ENCODE results near the gene PAX8. TPM values are rescaled to one million over a fixed set of nuclear protein-coding genes. Genes with fewer than 3 reads are reported as not detected.

Gene PAX8
- polyA plus RNA-seq, 1 experiment, result 1.6 TPM

- DNase-seq (ENCODE audit: low read depth), result no peak
- ChIA-PET POLR2A (interaction anchor here (1.1 kb wide), 1 partner anchor 10 kb away, joined by 3 read pairs; no protein-coding TSS in a partner anchor), CTCF (interaction anchor here (1.1 to 6.2 kb wide), 5 partner anchors 11 to 145 kb away, joined by 3 to 95 read pairs (median 9); no protein-coding TSS in a partner anchor)
- no peak for TF ChIP-seq CTCF (IDR thresholded peaks at IDR 0.05; ENCODE audit: insufficient read depth, low read depth, low read length)
- Histone ChIP-seq H3K27me3 (ENCODE audit: control insufficient read depth, insufficient read depth, low read length) (no peaks in the 10 kb centered on the region), H3K36me3 (ENCODE audit: control insufficient read depth, insufficient read depth, low read length) (no peaks in the 10 kb centered on the region), H3K4me3 (ENCODE audit: low read depth, low read length) (no peak overlapping the region)
These were observed 33.4 kb downstream of the PAX8 start for GRCh38 chr2:113245276-113245711.

- CTCF ChIA-PET, result interaction anchor here (0.8 to 11.2 kb wide), 2 partner anchors 40 to 129 kb away, joined by 6 to 119 read pairs; no protein-coding TSS in a partner anchor
- no peaks in the 10 kb centered on the region; the same call in 1 of the 2 replicates for H3K36me3 ChIP-seq (ENCODE audit: control insufficient read depth, insufficient read depth, low read length)
- TF ChIP-seq CTCF (IDR thresholded peaks at IDR 0.05; ENCODE audit: insufficient read depth, low read depth, low read length), result no peak
- H3K27me3 ChIP-seq (ENCODE audit: control insufficient read depth, insufficient read depth, low read length), result no peaks in the 10 kb centered on the region
- no peak overlapping the region for H3K4me3 ChIP-seq (ENCODE audit: low read depth, low read length)
- no peak for DNase-seq (ENCODE audit: low read depth)
- POLR2A ChIA-PET, result no interaction called here
These were observed 36.4 kb downstream of the PAX8 start for GRCh38 chr2:113242327-113242726.

- POLR2A ChIA-PET, result interaction anchor here (1.4 kb wide), 1 partner anchor 30 kb away, joined by 5 read pairs; no protein-coding TSS in a partner anchor
- TF ChIP-seq CTCF (IDR thresholded peaks at IDR 0.05; ENCODE audit: insufficient read depth, low read depth, low read length), result no peak
- no peaks in the 10 kb centered on the region; the same call in 1 of the 2 replicates for H3K36me3 ChIP-seq (ENCODE audit: control insufficient read depth, insufficient read depth, low read length)
- H3K4me3 ChIP-seq (ENCODE audit: low read depth, low read length), result no peak overlapping the region
- no peaks in the 10 kb centered on the region for H3K27me3 ChIP-seq (ENCODE audit: control insufficient read depth, insufficient read depth, low read length)
- CTCF ChIA-PET, result interaction anchor here (1.2 to 11.2 kb wide), 7 partner anchors 8 to 129 kb away, joined by 4 to 119 read pairs (median 5); no protein-coding TSS in a partner anchor
- DNase-seq (ENCODE audit: low read depth), result peak; percentile 99
These were observed 37.5 kb downstream of the PAX8 start for GRCh38 chr2:113240915-113241911.

GRCh38 chr2:113240150-113240914, 38.4 kb downstream of the PAX8 start:
- Histone ChIP-seq H3K36me3 (ENCODE audit: control insufficient read depth, insufficient read depth, low read length) (no peaks in the 10 kb centered on the region; the same call in 1 of the 2 replicates), H3K4me3 (ENCODE audit: low read depth, low read length) (no peak overlapping the region), H3K27me3 (ENCODE audit: control insufficient read depth, insufficient read depth, low read length) (no peaks in the 10 kb centered on the region)
- no peak for TF ChIP-seq CTCF (IDR thresholded peaks at IDR 0.05; ENCODE audit: insufficient read depth, low read depth, low read length)
- POLR2A ChIA-PET, result interaction anchor here (0.5 to 1.4 kb wide), 2 partner anchors 29 to 651 kb away, joined by 3 to 5 read pairs; no protein-coding TSS in a partner anchor
- CTCF ChIA-PET, result interaction anchor here (1.2 to 11.2 kb wide), 7 partner anchors 8 to 130 kb away, joined by 4 to 119 read pairs (median 5); no protein-coding TSS in a partner anchor
- DNase-seq (ENCODE audit: low read depth), result peak; percentile 74
